Activated CD4-positive, alpha-beta T cell treated with anti-CD3 and anti-CD28 coated beads, Interleukin-2, amount 10 ng/mL, durations not matched to agents 24 days and 14 days (primary cell): Measurements from ENCODE around the gene NKX2-2. TPM values are rescaled to one million over a fixed set of nuclear protein-coding genes. Genes with fewer than 3 reads are reported as not detected.

Experiments
- DNase-seq: peaks from one replicate; pipeline ENCODE4 v3.0.0; 2022
- H3K27ac Mint-ChIP-seq: one replicate; pipeline ENCODE4 v1.8.0; 2022; ENCODE audit warnings: mild to moderate bottlenecking, mixed read lengths
- H3K27me3 Mint-ChIP-seq: one replicate; pipeline ENCODE4 v1.8.0; 2022; ENCODE audit warnings: mixed read lengths
- H3K36me3 Mint-ChIP-seq: one replicate; pipeline ENCODE4 v1.8.0; 2022; ENCODE audit warnings: low read depth, mild to moderate bottlenecking, mixed read lengths
- H3K4me1 Mint-ChIP-seq: one replicate; pipeline ENCODE4 v1.8.0; 2021; ENCODE audit warnings: mixed read lengths
- H3K4me3 Mint-ChIP-seq: one replicate; pipeline ENCODE4 v1.8.0; 2022; ENCODE audit warnings: mild to moderate bottlenecking, moderate library complexity, mixed read lengths
- H3K9me3 Mint-ChIP-seq: one replicate; pipeline ENCODE4 v1.8.0; 2021; ENCODE audit warnings: mixed read lengths
- intact Hi-C: fragments of 100-400 bp; cut with micrococcal nuclease; formaldehyde crosslinking; loops from one replicate; pipeline ENCODE4 v1.15.1; 2023
- total RNA-seq: library from RNA; stranded (reverse); gene quantifications from 2 replicates; pipeline ENCODE4 v1.2.3, GENCODE V29; 2022

Gene NKX2-2
- total RNA-seq = not detected in 2 replicates

- intact Hi-C loops = loop anchor here (2.0 kb wide), 1 partner anchor 187 kb away; no protein-coding TSS in a partner anchor
- peaks cover 10% of the 10 kb centered on the region for H3K9me3 Mint-ChIP-seq
- no peak for DNase-seq
- peaks cover 74% of the 10 kb centered on the region for H3K27me3 Mint-ChIP-seq
- H3K36me3 Mint-ChIP-seq = peaks cover 8% of the 10 kb centered on the region
- peak within 1 kb of the TSS; percentile 48 for H3K27ac Mint-ChIP-seq
- H3K4me1 Mint-ChIP-seq = peaks cover 25% of the 10 kb centered on the region
- no peak within 1 kb of the TSS for H3K4me3 Mint-ChIP-seq
Observed at GRCh38 chr20:21513881-21514540, at the start of gene NKX2-2. Gene NKX2-2 (minus strand): TSS chr20:21514064. CDS start chr20:21513669, 395 bp downstream.

GRCh38 chr20:21562656-21563055 lies 48.8 kb upstream of the NKX2-2 start:
- no peaks in the 10 kb centered on the region for H3K9me3 Mint-ChIP-seq
- DNase-seq = no peak
- peaks cover 22% of the 10 kb centered on the region for H3K27me3 Mint-ChIP-seq
- intact Hi-C loops = no loop called here
- H3K4me1 Mint-ChIP-seq = peaks cover 14% of the 10 kb centered on the region
- H3K36me3 Mint-ChIP-seq = no peaks in the 10 kb centered on the region
- no peak overlapping the region for H3K27ac Mint-ChIP-seq
- no peak overlapping the region for H3K4me3 Mint-ChIP-seq

DNA sequence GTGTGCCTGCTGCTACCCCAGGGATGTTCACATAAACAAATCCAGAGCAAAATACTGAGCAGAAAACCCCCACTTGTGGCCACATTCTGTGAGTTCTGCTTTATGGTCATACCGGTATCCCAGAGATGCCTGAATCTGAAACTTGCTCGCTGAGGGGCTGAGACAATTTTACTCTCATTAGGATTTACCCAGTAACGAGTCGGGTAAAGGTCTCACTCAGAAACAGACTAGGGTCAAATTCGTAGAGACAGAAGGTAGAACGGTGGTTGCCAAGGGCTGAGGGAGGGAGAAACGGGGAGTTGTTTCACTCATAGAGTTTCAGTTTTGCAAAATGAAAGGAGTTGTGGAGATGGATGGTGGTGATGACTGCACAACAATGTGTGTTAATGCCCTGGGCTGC lies 45.4 kb upstream of the NKX2-2 start:
- intact Hi-C loops = loop anchor here (1.0 to 5.0 kb wide), 2 partner anchors 11 to 1062 kb away; no protein-coding TSS in a partner anchor
- no peaks in the 10 kb centered on the region for H3K9me3 Mint-ChIP-seq
- peak overlapping the region; percentile 67 for H3K27ac Mint-ChIP-seq
- no peaks in the 10 kb centered on the region for H3K36me3 Mint-ChIP-seq
- H3K4me3 Mint-ChIP-seq = peak overlapping the region; percentile 72
- peaks cover 27% of the 10 kb centered on the region for H3K4me1 Mint-ChIP-seq
- peaks cover 10% of the 10 kb centered on the region for H3K27me3 Mint-ChIP-seq
- DNase-seq = peak; percentile 75

GRCh38 chr20:21557241-21558020 lies 43.6 kb upstream of the NKX2-2 start:
- H3K36me3 Mint-ChIP-seq = no peaks in the 10 kb centered on the region
- intact Hi-C loops = loop anchor here (1.0 to 5.0 kb wide), 3 partner anchors 13 to 1060 kb away; no protein-coding TSS in a partner anchor
- peak overlapping the region; percentile 30 for H3K27ac Mint-ChIP-seq
- peak overlapping the region; percentile 39 for H3K4me3 Mint-ChIP-seq
- H3K27me3 Mint-ChIP-seq = peaks cover 1% of the 10 kb centered on the region
- peaks cover 26% of the 10 kb centered on the region for H3K4me1 Mint-ChIP-seq
- peak; percentile 73 for DNase-seq
- H3K9me3 Mint-ChIP-seq = no peaks in the 10 kb centered on the region

- H3K27ac Mint-ChIP-seq = no peak overlapping the region
- DNase-seq = no peak
- no peaks in the 10 kb centered on the region for H3K27me3 Mint-ChIP-seq
- intact Hi-C loops = loop anchor here (2.0 to 5.0 kb wide), 2 partner anchors 14 to 1059 kb away; no protein-coding TSS in a partner anchor
- no peaks in the 10 kb centered on the region for H3K36me3 Mint-ChIP-seq
- no peaks in the 10 kb centered on the region for H3K9me3 Mint-ChIP-seq
- peaks cover 26% of the 10 kb centered on the region for H3K4me1 Mint-ChIP-seq
- H3K4me3 Mint-ChIP-seq = no peak overlapping the region
Observed at GRCh38 chr20:21556398-21556797, 42.5 kb upstream of the NKX2-2 start.

GRCh38 chr20:21555470-21556120 lies 41.7 kb upstream of the NKX2-2 start:
- Mint-ChIP-seq H3K4me3 (no peak overlapping the region), H3K36me3 (no peaks in the 10 kb centered on the region), H3K27me3 (no peaks in the 10 kb centered on the region), H3K4me1 (peaks cover 26% of the 10 kb centered on the region), H3K27ac (no peak overlapping the region), H3K9me3 (no peaks in the 10 kb centered on the region)
- intact Hi-C loops = loop anchor here (2.0 to 5.0 kb wide), 2 partner anchors 15 to 1058 kb away; no protein-coding TSS in a partner anchor
- DNase-seq = no peak

GRCh38 chr20:21554985-21555384 lies 41.1 kb upstream of the NKX2-2 start:
- H3K36me3 Mint-ChIP-seq = no peaks in the 10 kb centered on the region

DNA sequence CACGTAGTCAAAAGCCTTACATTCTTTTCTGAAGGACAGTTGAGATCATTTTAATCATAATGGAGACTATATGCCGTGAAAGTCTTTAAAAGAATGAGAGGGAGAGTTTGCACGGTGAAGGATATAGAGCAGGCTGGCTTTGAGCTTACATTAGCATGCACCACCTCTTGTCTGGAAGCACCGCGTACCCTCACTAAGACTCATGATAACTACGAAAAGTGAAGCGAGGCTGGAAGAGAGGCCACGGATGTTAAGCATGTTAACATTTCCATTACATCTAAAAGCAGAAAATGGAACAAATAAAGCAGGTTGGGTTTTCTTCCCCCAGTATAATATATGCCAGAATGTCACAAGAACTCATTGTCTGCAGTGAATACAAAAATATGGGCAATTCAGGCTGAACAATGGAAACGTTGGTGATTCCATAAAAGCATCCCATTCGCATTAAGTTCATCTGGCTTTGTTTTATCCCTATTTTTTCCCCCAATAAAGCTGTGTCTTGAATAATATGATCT lies 40.6 kb upstream of the NKX2-2 start:
- no peak for DNase-seq
- peaks cover 29% of the 10 kb centered on the region for H3K4me1 Mint-ChIP-seq
- intact Hi-C loops = no loop called here

More at GRCh38 chr20:21554985-21555384, 41.1 kb upstream of the NKX2-2 start:
- H3K27ac Mint-ChIP-seq = no peak overlapping the region
- no peaks in the 10 kb centered on the region for H3K9me3 Mint-ChIP-seq
- no peak for DNase-seq
- intact Hi-C loops = loop anchor here (5.0 kb wide), 1 partner anchor 1058 kb away; no protein-coding TSS in a partner anchor
- no peaks in the 10 kb centered on the region for H3K27me3 Mint-ChIP-seq
- no peak overlapping the region for H3K4me3 Mint-ChIP-seq
- H3K4me1 Mint-ChIP-seq = peaks cover 27% of the 10 kb centered on the region

GRCh38 chr20:21550587-21550986 lies 36.7 kb upstream of the NKX2-2 start:
- no peaks in the 10 kb centered on the region for H3K27me3 Mint-ChIP-seq
- no peaks in the 10 kb centered on the region for H3K9me3 Mint-ChIP-seq
- H3K36me3 Mint-ChIP-seq = no peaks in the 10 kb centered on the region
- no peak overlapping the region for H3K4me3 Mint-ChIP-seq
- no peak overlapping the region for H3K27ac Mint-ChIP-seq
- peaks cover 30% of the 10 kb centered on the region for H3K4me1 Mint-ChIP-seq
- intact Hi-C loops = no loop called here
- no peak for DNase-seq

More for the DNA sequence above, 40.6 kb upstream of the NKX2-2 start:
- Mint-ChIP-seq H3K27ac (no peak overlapping the region), H3K36me3 (no peaks in the 10 kb centered on the region), H3K9me3 (no peaks in the 10 kb centered on the region), H3K4me3 (no peak overlapping the region), H3K27me3 (no peaks in the 10 kb centered on the region)

DNA sequence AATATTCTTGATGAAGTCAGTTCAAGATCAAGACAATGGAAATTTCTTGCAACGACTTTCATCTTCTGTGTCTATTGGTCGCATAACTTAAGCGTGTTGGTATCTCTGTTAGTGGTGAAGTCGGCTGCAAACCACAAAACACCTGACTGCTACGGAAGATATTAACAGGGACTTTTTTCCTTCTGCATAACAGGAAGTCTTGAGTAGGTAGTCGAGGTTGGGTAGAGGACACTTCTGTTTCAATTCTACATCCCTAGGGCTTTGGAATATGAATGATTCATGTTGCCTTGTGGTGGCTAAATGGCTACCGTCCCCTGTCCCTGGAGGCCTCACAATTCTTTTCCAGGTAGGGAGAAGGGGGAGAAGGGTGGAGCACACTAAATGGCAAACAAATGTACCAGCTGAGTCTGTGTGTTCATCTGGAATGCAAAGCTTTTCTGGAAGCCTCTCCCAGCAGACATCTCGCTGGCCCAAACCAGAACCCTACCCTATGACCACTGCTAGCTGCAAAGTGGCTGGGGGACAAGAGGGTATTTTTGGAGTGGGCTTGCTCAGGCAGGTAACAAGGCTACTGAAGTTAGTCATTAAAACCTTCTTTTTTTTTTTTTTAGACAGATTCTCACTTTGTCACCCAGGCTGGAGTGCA lies 34.6 kb upstream of the NKX2-2 start:
- Mint-ChIP-seq H3K27ac (peak overlapping the region; percentile 78), H3K4me3 (peak overlapping the region; percentile 52), H3K27me3 (no peaks in the 10 kb centered on the region), H3K4me1 (peaks cover 22% of the 10 kb centered on the region), H3K9me3 (peaks cover 7% of the 10 kb centered on the region), H3K36me3 (peaks cover 1% of the 10 kb centered on the region)
- peak; percentile 86 for DNase-seq
- intact Hi-C loops = loop anchor here (1.0 to 5.0 kb wide), 4 partner anchors 11 to 1056 kb away; partner anchors contain the start of gene XRN2

DNA sequence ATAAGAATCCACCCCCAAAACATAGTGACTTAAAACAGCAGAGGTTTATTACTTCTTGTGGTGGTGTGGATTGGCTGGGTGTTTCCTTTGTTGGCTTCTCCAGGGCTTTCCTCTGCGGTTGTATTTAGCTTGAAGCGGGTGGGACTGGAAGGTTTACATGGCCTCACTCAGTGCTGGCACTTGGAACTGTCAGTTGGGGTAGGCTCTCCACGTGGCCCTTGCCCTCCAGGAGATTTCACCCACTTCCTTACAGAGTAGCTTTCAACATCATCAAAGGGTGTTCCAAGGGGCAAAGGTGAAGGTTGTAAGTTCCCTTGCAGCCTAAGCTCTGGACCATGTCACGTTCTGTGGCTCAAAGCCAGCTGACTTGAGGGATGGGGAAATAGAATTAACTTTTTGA lies 32.5 kb upstream of the NKX2-2 start:
- H3K4me1 Mint-ChIP-seq = peaks cover 22% of the 10 kb centered on the region
- no peaks in the 10 kb centered on the region for H3K27me3 Mint-ChIP-seq
- H3K27ac Mint-ChIP-seq = no peak overlapping the region
- H3K36me3 Mint-ChIP-seq = peaks cover 1% of the 10 kb centered on the region
- peaks cover 7% of the 10 kb centered on the region for H3K9me3 Mint-ChIP-seq
- H3K4me3 Mint-ChIP-seq = no peak overlapping the region
- intact Hi-C loops = loop anchor here (5.0 kb wide), 1 partner anchor 1054 kb away; no protein-coding TSS in a partner anchor
- DNase-seq = no peak

DNA sequence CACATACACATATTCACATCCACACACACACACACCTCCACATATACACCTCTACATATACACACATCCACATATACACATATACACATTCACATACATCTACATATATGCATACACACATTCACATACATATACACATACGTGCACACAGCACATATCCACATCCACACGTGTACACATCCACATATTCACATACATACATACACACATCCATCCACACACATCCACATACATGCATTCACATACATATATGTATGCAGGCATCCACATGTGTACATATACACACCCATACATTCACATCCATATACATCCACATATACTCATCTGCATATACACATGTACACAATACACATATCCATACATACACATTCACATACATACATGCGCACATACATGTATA lies 25.6 kb upstream of the NKX2-2 start:
- intact Hi-C loops = no loop called here
- H3K4me1 Mint-ChIP-seq = no peaks in the 10 kb centered on the region
- no peak overlapping the region for H3K27ac Mint-ChIP-seq
- H3K27me3 Mint-ChIP-seq = peaks cover 4% of the 10 kb centered on the region
- no peak for DNase-seq
- peaks cover 1% of the 10 kb centered on the region for H3K36me3 Mint-ChIP-seq
- peaks cover 5% of the 10 kb centered on the region for H3K9me3 Mint-ChIP-seq
- H3K4me3 Mint-ChIP-seq = no peak overlapping the region

GRCh38 chr20:21534886-21535285 lies 21.0 kb upstream of the NKX2-2 start:
- peaks cover under 1% of the 10 kb centered on the region for H3K4me1 Mint-ChIP-seq
- H3K4me3 Mint-ChIP-seq = no peak overlapping the region
- intact Hi-C loops = no loop called here
- DNase-seq = no peak
- H3K36me3 Mint-ChIP-seq = no peaks in the 10 kb centered on the region
- H3K9me3 Mint-ChIP-seq = no peaks in the 10 kb centered on the region
- peaks cover 25% of the 10 kb centered on the region for H3K27me3 Mint-ChIP-seq
- no peak overlapping the region for H3K27ac Mint-ChIP-seq
